ENCODE data around the gene KLKB1.

Gene KLKB1

GRCh38 chr4:186227221-186227620 lies at the start of gene KLKB1:
Gene KLKB1 (plus strand): TSS chr4:186227507. CDS start chr4:186228196, 689 bp downstream.
- DNase-seq: no peak

GRCh38 chr4:186188107-186188506 lies 39.2 kb upstream of the KLKB1 start:
- no peak for DNase-seq

- DNase-seq: no peak
Measured at GRCh38 chr4:186189656-186190055, 37.7 kb upstream of the KLKB1 start.

GRCh38 chr4:186190581-186191199 lies 36.6 kb upstream of the KLKB1 start:
- peak; percentile 49 for DNase-seq

GRCh38 chr4:186191200-186192065 lies 35.9 kb upstream of the KLKB1 start, which contains the start of gene CYP4V2:
Gene CYP4V2 (plus strand): TSS chr4:186191567. CDS start chr4:186191824, 257 bp downstream.
- DNase-seq: peak; percentile 88

GRCh38 chr4:186192066-186192612 lies 35.2 kb upstream of the KLKB1 start:
- DNase-seq: no peak

GRCh38 chr4:186193851-186194250 lies 33.5 kb upstream of the KLKB1 start:
- no peak for DNase-seq

GRCh38 chr4:186196063-186196462 lies 31.2 kb upstream of the KLKB1 start:
- DNase-seq: no peak

- no peak for DNase-seq
Measured at GRCh38 chr4:186200516-186200915, 26.8 kb upstream of the KLKB1 start.

- DNase-seq: no peak
Measured at GRCh38 chr4:186201010-186201409, 26.3 kb upstream of the KLKB1 start.

- DNase-seq: peak; percentile 66
Measured at GRCh38 chr4:186201535-186202230, 25.6 kb upstream of the KLKB1 start.

GRCh38 chr4:186202490-186203140 lies 24.7 kb upstream of the KLKB1 start:
- no peak for DNase-seq

GRCh38 chr4:186203406-186203805 lies 23.9 kb upstream of the KLKB1 start:
- DNase-seq: no peak

- DNase-seq: peak; percentile 46
Measured at GRCh38 chr4:186204103-186204559, 23.2 kb upstream of the KLKB1 start.

- no peak for DNase-seq
Measured at GRCh38 chr4:186204686-186205085, 22.6 kb upstream of the KLKB1 start.

GRCh38 chr4:186205156-186205555 lies 22.2 kb upstream of the KLKB1 start:
- DNase-seq: no peak

- DNase-seq: no peak
Measured at GRCh38 chr4:186216465-186217024, 10.8 kb upstream of the KLKB1 start.

- no peak for DNase-seq
Measured at GRCh38 chr4:186217733-186218293, 9.5 kb upstream of the KLKB1 start.

- DNase-seq: no peak
Measured at GRCh38 chr4:186221624-186222023, 5.7 kb upstream of the KLKB1 start.

- no peak for DNase-seq
Measured at GRCh38 chr4:186225848-186226247, 1.5 kb upstream of the KLKB1 start.

- no peak for DNase-seq
Measured at GRCh38 chr4:186226521-186227189, 652 bp upstream of the KLKB1 start.
